H9 (cell line): ENCODE results near the gene STAT1. TPM values are rescaled to one million over a fixed set of nuclear protein-coding genes. Genes with fewer than 3 reads are reported as not detected.

Source experiments
- DNase-seq: peaks from one replicate; pipeline ENCODE4 v3.0.0-alpha.2; 2017
- H2AFZ ChIP-seq: one replicate; pipeline ENCODE4 v1.6.1; 2013; ENCODE audit warnings: mild to moderate bottlenecking, low read length, control low read depth, moderate library complexity
- H2AK5ac ChIP-seq: 2 replicates; pipeline ENCODE4 v1.6.1; 2013; ENCODE audit warnings: low read length, control low read depth, mixed read lengths; ENCODE audit not compliant: insufficient read length
- H2BK120ac ChIP-seq: one replicate; pipeline ENCODE4 v1.6.1; 2013; ENCODE audit warnings: low read depth, mild to moderate bottlenecking, low read length, control low read depth, inconsistent platforms; ENCODE audit not compliant: poor library complexity, severe bottlenecking
- H2BK12ac ChIP-seq: 2 replicates; pipeline ENCODE4 v1.6.1; 2013; ENCODE audit warnings: low read length, control low read depth, mixed read lengths, low read depth; ENCODE audit not compliant: insufficient read length
- H2BK15ac ChIP-seq: 2 replicates; pipeline ENCODE4 v1.6.1; 2013; ENCODE audit warnings: low read depth, low read length, control low read depth
- H2BK20ac ChIP-seq: one replicate; pipeline ENCODE4 v1.6.1; 2013; ENCODE audit warnings: low read depth, mild to moderate bottlenecking, low read length, control low read depth, inconsistent platforms; ENCODE audit not compliant: poor library complexity, severe bottlenecking
- H2BK5ac ChIP-seq: 2 replicates; pipeline ENCODE4 v1.6.1; 2013; ENCODE audit warnings: low read length, control low read depth, mixed read lengths; ENCODE audit not compliant: insufficient read length
- H3K14ac ChIP-seq: 2 replicates; pipeline ENCODE4 v1.6.1; 2013; ENCODE audit warnings: low read length, control low read depth; ENCODE audit not compliant: insufficient read depth
- H3K18ac ChIP-seq: 2 replicates; pipeline ENCODE4 v1.6.1; 2013; ENCODE audit warnings: low read depth, mild to moderate bottlenecking, mixed read lengths, low read length, control low read depth; ENCODE audit not compliant: insufficient read length
- H3K23ac ChIP-seq: 2 replicates; pipeline ENCODE4 v1.6.1; 2013; ENCODE audit warnings: low read length, control low read depth, mixed read lengths, low read depth; ENCODE audit not compliant: insufficient read length
- H3K23me2 ChIP-seq: 2 replicates; pipeline ENCODE4 v1.6.1; 2013; ENCODE audit warnings: low read depth, mild to moderate bottlenecking, mixed read lengths, low read length, control low read depth; ENCODE audit not compliant: insufficient read length, poor library complexity, severe bottlenecking
- H3K27ac ChIP-seq: 2 replicates; pipeline ENCODE4 v1.5.1; 2013; ENCODE audit warnings: low read length, control low read depth, mixed read lengths, low read depth; ENCODE audit not compliant: insufficient read length
- H3K27me3 ChIP-seq: 2 replicates; pipeline ENCODE4 v1.6.1; 2013; ENCODE audit warnings: low read length, control low read depth, inconsistent platforms; ENCODE audit not compliant: insufficient read depth
- H3K4ac ChIP-seq: 2 replicates; pipeline ENCODE4 v1.6.1; 2013; ENCODE audit warnings: low read depth, mild to moderate bottlenecking, control low read depth, inconsistent platforms, low read length, moderate library complexity
- H3K4me1 ChIP-seq: 2 replicates; pipeline ENCODE4 v1.6.1; 2013; ENCODE audit warnings: low read length, control low read depth, inconsistent platforms; ENCODE audit not compliant: insufficient read depth
- H3K4me2 ChIP-seq: 2 replicates; pipeline ENCODE4 v1.6.1; 2013; ENCODE audit warnings: low read length, control low read depth, mixed read lengths; ENCODE audit not compliant: insufficient read length, insufficient read depth
- H3K56ac ChIP-seq: 2 replicates; pipeline ENCODE4 v1.6.1; 2013; ENCODE audit warnings: low read depth, mild to moderate bottlenecking, mixed read lengths, low read length, control low read depth; ENCODE audit not compliant: insufficient read length
- H3K79me1 ChIP-seq: 2 replicates; pipeline ENCODE4 v1.6.1; 2013; ENCODE audit warnings: low read depth, mild to moderate bottlenecking, moderate library complexity, low read length, control low read depth, inconsistent platforms; ENCODE audit not compliant: insufficient read depth, poor library complexity, severe bottlenecking
- H3K79me2 ChIP-seq: 2 replicates; pipeline ENCODE4 v1.6.1; 2013; ENCODE audit warnings: low read length, control low read depth, inconsistent platforms; ENCODE audit not compliant: insufficient read depth
- H3K9ac ChIP-seq: 2 replicates; pipeline ENCODE4 v1.6.1; 2013; ENCODE audit warnings: low read length, control low read depth, mixed read lengths; ENCODE audit not compliant: insufficient read length; ENCODE audit errors: extremely low read depth
- H3K9me3 ChIP-seq: one replicate; pipeline ENCODE4 v1.6.1; 2013; ENCODE audit warnings: low read depth, low read length, inconsistent platforms; ENCODE audit not compliant: control insufficient read depth
- H3T11ph ChIP-seq: one replicate; pipeline ENCODE4 v1.6.1; 2013; ENCODE audit warnings: mild to moderate bottlenecking, low read length, control low read depth, inconsistent platforms
- H4K20me1 ChIP-seq: one replicate; pipeline ENCODE4 v1.6.1; 2013; ENCODE audit not compliant: control insufficient read depth, insufficient read length, insufficient read depth
- H4K5ac ChIP-seq: 2 replicates; pipeline ENCODE4 v1.6.1; 2013; ENCODE audit warnings: low read depth, mild to moderate bottlenecking, mixed read lengths, low read length, control low read depth; ENCODE audit not compliant: insufficient read length
- H4K8ac ChIP-seq: replicated peaks from 2 replicates; pipeline ENCODE4 v1.6.1; 2013; ENCODE audit warnings: low read length, control low read depth, mixed read lengths, low read depth; ENCODE audit not compliant: insufficient read length
- H4K91ac ChIP-seq: 2 replicates; pipeline ENCODE4 v1.6.1; 2013; ENCODE audit warnings: low read depth, mild to moderate bottlenecking, moderate library complexity, mixed read lengths, low read length, control low read depth; ENCODE audit not compliant: insufficient read length
- H3K27ac Mint-ChIP-seq, 3 experiments: 2 replicates in 2 of 3; 3 replicates in 1 of 3; pipeline ENCODE4 v1.8.0; 2020 to 2021; ENCODE audit warnings: mixed read lengths in 3 of 3, mild to moderate bottlenecking in 1 of 3, moderate library complexity in 1 of 3
- H3K27me3 Mint-ChIP-seq: 2 replicates; pipeline ENCODE4 v1.8.0; 2021; ENCODE audit warnings: low read depth, mild to moderate bottlenecking, moderate library complexity, mixed read lengths
- H3K36me3 Mint-ChIP-seq, 3 experiments: 2 replicates in 2 of 3; 3 replicates in 1 of 3; pipeline ENCODE4 v1.8.0; 2020 to 2021; ENCODE audit warnings: low read depth in 3 of 3, mixed read lengths in 3 of 3; ENCODE audit not compliant: insufficient read depth in 1 of 3
- H3K4me1 Mint-ChIP-seq, 2 experiments: 2 replicates each; pipeline ENCODE4 v1.8.0; 2020; ENCODE audit warnings: mixed read lengths in 2 of 2
- H3K4me3 Mint-ChIP-seq, 2 experiments: 2 replicates in 1 of 2; 3 replicates in 1 of 2; pipeline ENCODE4 v1.8.0; 2020 to 2021; ENCODE audit warnings: mild to moderate bottlenecking in 2 of 2, mixed read lengths in 2 of 2, moderate library complexity in 1 of 2
- H3K9me3 Mint-ChIP-seq, 2 experiments: 2 replicates in 1 of 2; 3 replicates in 1 of 2; pipeline ENCODE4 v1.8.0; 2020; ENCODE audit warnings: mild to moderate bottlenecking in 2 of 2, mixed read lengths in 2 of 2, moderate library complexity in 1 of 2
- WGBS: extraction: QIAGEN DNeasy Blood & Tissue Kit; methylation state at CpG from one replicate; pipeline ENCODE4 v1.1.7; 2013; ENCODE audit warnings: missing lambda C conversion rate, low lambda C conversion rate, mixed read lengths; ENCODE audit not compliant: insufficient read length; ENCODE audit errors: extremely low coverage; 5-methylcytosine and 5-hydroxymethylcytosine counted together
- total RNA-seq: library from RNA; stranded (reverse); gene quantifications from 2 replicates; pipeline ENCODE4 v1.2.1, GENCODE V29; 2021
- TF ChIP-seq, protein P1 (sequence below): fragments of 200-600 bp; sonication (generic); conservative IDR thresholded peaks from 3 replicates; pipeline ENCODE4 v1.8.0; 2021; ENCODE audit warnings: antibody characterized with exemption, mild to moderate bottlenecking

The STAT1 gene
- total RNA-seq, 1 experiment from 2014 or later, result 48.1 TPM

- H3K9me3 Mint-ChIP-seq, result no peaks in the 10 kb centered on the region
- H3K14ac ChIP-seq, result no peak overlapping the region
- no peak overlapping the region for H3K27ac ChIP-seq
- no peak overlapping the region for H3K9ac ChIP-seq
- H2BK20ac ChIP-seq, result no peak overlapping the region
- H4K8ac ChIP-seq, result no peak overlapping the region
- no peaks in the 10 kb centered on the region for H3K27me3 Mint-ChIP-seq
- H2BK15ac ChIP-seq, result no peak overlapping the region
- no peaks in the 10 kb centered on the region for H3K79me1 ChIP-seq
- H4K91ac ChIP-seq, result no peak overlapping the region
- no peak overlapping the region for H3K23ac ChIP-seq
- no peak for DNase-seq
- no peaks in the 10 kb centered on the region for H3K9me3 ChIP-seq
- H2BK12ac ChIP-seq, result no peak overlapping the region
- H3K4me1 Mint-ChIP-seq, result no peaks in the 10 kb centered on the region
- no peaks in the 10 kb centered on the region for H4K20me1 ChIP-seq
- no peak overlapping the region for H2AFZ ChIP-seq
- TF ChIP-seq, protein P1, sequence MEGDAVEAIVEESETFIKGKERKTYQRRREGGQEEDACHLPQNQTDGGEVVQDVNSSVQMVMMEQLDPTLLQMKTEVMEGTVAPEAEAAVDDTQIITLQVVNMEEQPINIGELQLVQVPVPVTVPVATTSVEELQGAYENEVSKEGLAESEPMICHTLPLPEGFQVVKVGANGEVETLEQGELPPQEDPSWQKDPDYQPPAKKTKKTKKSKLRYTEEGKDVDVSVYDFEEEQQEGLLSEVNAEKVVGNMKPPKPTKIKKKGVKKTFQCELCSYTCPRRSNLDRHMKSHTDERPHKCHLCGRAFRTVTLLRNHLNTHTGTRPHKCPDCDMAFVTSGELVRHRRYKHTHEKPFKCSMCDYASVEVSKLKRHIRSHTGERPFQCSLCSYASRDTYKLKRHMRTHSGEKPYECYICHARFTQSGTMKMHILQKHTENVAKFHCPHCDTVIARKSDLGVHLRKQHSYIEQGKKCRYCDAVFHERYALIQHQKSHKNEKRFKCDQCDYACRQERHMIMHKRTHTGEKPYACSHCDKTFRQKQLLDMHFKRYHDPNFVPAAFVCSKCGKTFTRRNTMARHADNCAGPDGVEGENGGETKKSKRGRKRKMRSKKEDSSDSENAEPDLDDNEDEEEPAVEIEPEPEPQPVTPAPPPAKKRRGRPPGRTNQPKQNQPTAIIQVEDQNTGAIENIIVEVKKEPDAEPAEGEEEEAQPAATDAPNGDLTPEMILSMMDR, result no peak
- H2BK120ac ChIP-seq, result no peak overlapping the region
- no peak overlapping the region for H3K4me2 ChIP-seq
- H2BK5ac ChIP-seq, result no peak overlapping the region
- no peak overlapping the region for H3K4ac ChIP-seq
- H3T11ph ChIP-seq, result no peak overlapping the region
- WGBS, result no CpG with 5 or more reads among the region's 2 CpGs
- peaks cover 3% of the 10 kb centered on the region for H3K23me2 ChIP-seq
- H3K79me2 ChIP-seq, result no peaks in the 10 kb centered on the region
- peaks cover 38 to 92% (median 91%) of the 10 kb centered on the region in 3 experiments; a peak in 6 of 7 replicates for H3K36me3 Mint-ChIP-seq
- H3K4me1 ChIP-seq, result no peaks in the 10 kb centered on the region
- no peak overlapping the region for H3K4me3 Mint-ChIP-seq
- no peak overlapping the region for H2AK5ac ChIP-seq
- no peak overlapping the region for H3K27ac Mint-ChIP-seq
- no peak overlapping the region for H4K5ac ChIP-seq
- no peaks in the 10 kb centered on the region for H3K27me3 ChIP-seq
- H3K18ac ChIP-seq, result no peak overlapping the region
- no peak overlapping the region for H3K56ac ChIP-seq
These were observed 37.5 kb downstream of the STAT1 start for GRCh38 chr2:190976521-190976920.
